A549 (cell line): ENCODE measurements around the gene RAB3IL1. TPM values are rescaled to one million over a fixed set of nuclear protein-coding genes. Genes with fewer than 3 reads are reported as not detected.

Experiments
- ATAC-seq, 2 experiments: fragments of 200-7000 bp in 1 of 2; fragments of >200 bp in 1 of 2; cut with Nextera tagmentation in 1 of 2; cut with Tn5 transposase in 1 of 2; 3 replicates each; pipeline versions ENCODE4 v1.8.0 to v1.9.1; 2018 to 2020; ENCODE audit warnings: mild to moderate bottlenecking in 1 of 2, moderate library complexity in 1 of 2
- CTCF ChIA-PET: fragments of 300-600 bp; sonication (Branson Sonifier 250); formaldehyde crosslinking; extraction: SDS; loops from one replicate; lab custom pipeline; 2021; ENCODE audit warnings: antibody characterized with exemption, inconsistent platforms; lab: Yijun Ruan, JAX
- POLR2A ChIA-PET: fragments of 350-600 bp; formaldehyde crosslinking; extraction: SDS; loops from one replicate; lab custom pipeline; 2021; ENCODE audit warnings: antibody characterized with exemption, inconsistent platforms; lab: Yijun Ruan, JAX
- DNase-seq, 2 experiments: peaks; one replicate each; pipeline versions ENCODE4 v3.0.0 to v3.0.0-alpha.2; 2011 to 2016; ENCODE audit warnings: low read depth in 1 of 2, low spot score in 1 of 2
- FAIRE-seq: peaks from 2 replicates; lab custom pipeline; 2011; peaks lifted over from hg19 to GRCh38; lab: Jason Lieb, UNC
- H3K27ac ChIP-seq, 2 experiments: fragments of >200 bp; sonication (Bioruptor Twin); formaldehyde crosslinking; 3 replicates each; pipeline ENCODE4 v1.5.1; 2016 to 2017
- H3K4me1 ChIP-seq: fragments of >200 bp; sonication (Bioruptor Twin); formaldehyde crosslinking; 3 replicates; pipeline ENCODE4 v1.6.1; 2016
- H3K4me2 ChIP-seq: fragments of >200 bp; sonication (Bioruptor Twin); formaldehyde crosslinking; 3 replicates; pipeline ENCODE4 v1.6.1; 2016
- H3K4me3 ChIP-seq: fragments of >200 bp; sonication (Bioruptor Twin); formaldehyde crosslinking; 3 replicates; pipeline ENCODE4 v1.5.1; 2016
- H3K9me3 ChIP-seq: fragments of >200 bp; sonication (Bioruptor Twin); formaldehyde crosslinking; 3 replicates; pipeline ENCODE4 v1.6.1; 2016
- CBX8 ChIP-seq: fragments of 200-600 bp; sonication (generic); IDR thresholded peaks from 2 replicates; pipeline ENCODE4 v1.6.1; 2016
- CHD2 ChIP-seq: fragments of 150-350 bp; IDR thresholded peaks from 2 replicates; pipeline ENCODE4 v1.6.1; 2014; ENCODE audit warnings: low read length; ENCODE audit not compliant: partially characterized antibody
- EP300 ChIP-seq, 2 experiments: fragments of >200 bp; sonication (Bioruptor Twin); formaldehyde crosslinking; IDR thresholded peaks; 2 replicates in 1 of 2; 3 replicates in 1 of 2; pipeline ENCODE4 v1.6.1; 2016 to 2017
- FOSL2 ChIP-seq, 2 experiments: fragments of 450-650 bp in 1 of 2; fragments of >200 bp in 1 of 2; sonication (Bioruptor Twin) in 1 of 2; formaldehyde crosslinking; IDR thresholded peaks; 2 replicates each; pipeline versions ENCODE4 v1.5.0 to v1.6.1; 2016 to 2020; ENCODE audit warnings: mild to moderate bottlenecking in 1 of 2, moderate library complexity in 1 of 2
- GATA3 ChIP-seq: IDR thresholded peaks from 2 replicates; pipeline ENCODE4 v1.6.1; 2012; ENCODE audit warnings: borderline replicate concordance
- HOXB5 ChIP-seq: fragments of 250-450 bp; sonication (Bioruptor Pico); IDR thresholded peaks from 2 replicates; pipeline ENCODE4 v1.5.0; 2020; ENCODE audit warnings: mild to moderate bottlenecking, moderate library complexity
- MAFK ChIP-seq: fragments of 450-650 bp; IDR thresholded peaks from 2 replicates; pipeline ENCODE4 v1.6.1; 2014; ENCODE audit not compliant: partially characterized antibody
- MAZ ChIP-seq: fragments of 150-350 bp; IDR thresholded peaks from 2 replicates; pipeline ENCODE4 v1.6.1; 2014; ENCODE audit warnings: antibody characterized with exemption, low read depth, low read length, borderline replicate concordance
- NR3C1 ChIP-seq: fragments of >200 bp; sonication (Bioruptor Twin); formaldehyde crosslinking; IDR thresholded peaks from 3 replicates; pipeline ENCODE4 v1.6.1; 2017
- PBX3 ChIP-seq: IDR thresholded peaks from 2 replicates; pipeline ENCODE4 v1.6.1; 2012
- POLR2A ChIP-seq: IDR thresholded peaks from 2 replicates; pipeline ENCODE4 v1.6.1; 2012; ENCODE audit warnings: mild to moderate bottlenecking, low read length
- POLR2AphosphoS2 ChIP-seq: conservative IDR thresholded peaks from 2 replicates; pipeline ENCODE4 v1.6.1; 2012; ENCODE audit warnings: low read length, improper control_type of control experiment, inconsistent platforms
- RARB ChIP-seq: fragments of 250-450 bp; sonication (Bioruptor Pico); IDR thresholded peaks from 2 replicates; pipeline ENCODE4 v1.8.0; 2021; ENCODE audit warnings: mild to moderate bottlenecking, moderate library complexity
- SREBF2 ChIP-seq: fragments of 450-650 bp; IDR thresholded peaks from 2 replicates; pipeline ENCODE4 v1.6.1; 2014; ENCODE audit warnings: mild to moderate bottlenecking, moderate library complexity
- TFCP2L1 ChIP-seq: fragments of 250-450 bp; sonication (Bioruptor Pico); IDR thresholded peaks from 2 replicates; pipeline ENCODE4 v1.5.0; 2021; ENCODE audit warnings: mild to moderate bottlenecking
- TP53 ChIP-seq: fragments of 250-450 bp; sonication (Bioruptor Pico); IDR thresholded peaks from 2 replicates; pipeline ENCODE4 v1.5.0; 2021; ENCODE audit warnings: mild to moderate bottlenecking, moderate library complexity
- WGBS: methylation state at CpG from one replicate; pipeline ENCODE4 v1.1.6; 2017; ENCODE audit errors: missing lambda C conversion rate; 5-methylcytosine and 5-hydroxymethylcytosine counted together
- polyA plus RNA-seq, 4 experiments: library from polyadenylated mRNA; depleted of rRNA in 3 of 4; stranded (reverse); fragments of >200 nt; fragmentation: RNase III in 1 of 4; extraction: RNeasy Plus Mini Kit Qiagen cat#74134 plus additional on column Dnase treatment in 1 of 4; gene quantifications; 2 replicates in 3 of 4; 3 replicates in 1 of 4; pipeline ENCODE4 v1.2.3, GENCODE V29; 2011 to 2017
- TF ChIP-seq, protein P1 (sequence below): fragments of 250-450 bp; sonication (Bioruptor Pico); IDR thresholded peaks from 2 replicates; pipeline ENCODE4 v1.5.0; 2020; ENCODE audit warnings: low read depth, mild to moderate bottlenecking, moderate library complexity
- TF ChIP-seq, protein P2 (sequence below): fragments of 450-650 bp; IDR thresholded peaks from 2 replicates; pipeline ENCODE4 v1.6.1; 2014; ENCODE audit warnings: antibody characterized with exemption

The RAB3IL1 gene
- polyA plus RNA-seq, 2 of the 4 experiments (the other 2 are of a cell fraction), result 5.8 to 6.2 TPM

GRCh38 chr11:61962213-61963015 is 45.0 kb upstream of the RAB3IL1 start:
- no peak overlapping the region; the same call in 2 of the 3 replicates for H3K4me3 ChIP-seq
- ATAC-seq (peak; percentile 36 to 47), DNase-seq (peak; percentile 43 to 73), FAIRE-seq (no peak)
- H3K9me3 ChIP-seq, result no peaks in the 10 kb centered on the region
- CTCF ChIA-PET, result interaction anchor here (1.2 to 8.0 kb wide), 9 partner anchors 13 to 148 kb away, joined by 3 to 101 read pairs (median 11); partner anchors contain the start of gene BEST1
- POLR2A ChIA-PET, result interaction anchor here (0.6 to 4.6 kb wide), 16 partner anchors 10 to 165 kb away, joined by 3 to 66 read pairs (median 4); partner anchors contain the start of genes BEST1 and FADS3
- TF ChIP-seq MAZ, result peak; percentile 6; the same call in 1 of the 2 replicates
- peak in 1 of 2 experiments; percentile 10; a peak in 1 of 5 replicates for TF ChIP-seq EP300 (IDR thresholded peaks at IDR 0.05)
- no peak for TF ChIP-seq POLR2A
- TF ChIP-seq, protein P1, sequence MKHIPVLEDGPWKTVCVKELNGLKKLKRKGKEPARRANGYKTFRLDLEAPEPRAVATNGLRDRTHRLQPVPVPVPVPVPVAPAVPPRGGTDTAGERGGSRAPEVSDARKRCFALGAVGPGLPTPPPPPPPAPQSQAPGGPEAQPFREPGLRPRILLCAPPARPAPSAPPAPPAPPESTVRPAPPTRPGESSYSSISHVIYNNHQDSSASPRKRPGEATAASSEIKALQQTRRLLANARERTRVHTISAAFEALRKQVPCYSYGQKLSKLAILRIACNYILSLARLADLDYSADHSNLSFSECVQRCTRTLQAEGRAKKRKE (CRISPR knock-in tag), result 0 out of 2 replicates have a peak, but pooled peaks have one; percentile 23
- TF ChIP-seq RARB, result peak; percentile 17; the same call in 1 of the 2 replicates
- TF ChIP-seq POLR2AphosphoS2, result 0 out of 2 replicates have a peak, but pooled peaks have one; percentile 10
- no peak for TF ChIP-seq CBX8
- peak; percentile 74; the same call in 1 of the 2 replicates for TF ChIP-seq TFCP2L1 (CRISPR knock-in tag)
- TF ChIP-seq GATA3, result no peak
- no peak for TF ChIP-seq FOSL2 (IDR thresholded peaks at IDR 0.05)
- TF ChIP-seq FOSL2 (CRISPR knock-in tag; IDR thresholded peaks at IDR 0.05), result 0 out of 2 replicates have a peak, but pooled peaks have one; percentile 5
- no peak for TF ChIP-seq SREBF2
- TF ChIP-seq HOXB5, result peak; percentile 76; the same call in 1 of the 2 replicates
- TF ChIP-seq PBX3, result 0 out of 2 replicates have a peak, but pooled peaks have one; percentile 5
- TF ChIP-seq TP53 (CRISPR knock-in tag), result peak; percentile 13; the same call in 1 of the 2 replicates
- H3K4me2 ChIP-seq, result peak overlapping the region; percentile 98
- H3K27ac ChIP-seq, result peak overlapping the region; percentile 97 to 99
- peaks cover 48% of the 10 kb centered on the region for H3K4me1 ChIP-seq
- WGBS, result 84% methylated on average over 12 of the region's 12 CpGs

DNA sequence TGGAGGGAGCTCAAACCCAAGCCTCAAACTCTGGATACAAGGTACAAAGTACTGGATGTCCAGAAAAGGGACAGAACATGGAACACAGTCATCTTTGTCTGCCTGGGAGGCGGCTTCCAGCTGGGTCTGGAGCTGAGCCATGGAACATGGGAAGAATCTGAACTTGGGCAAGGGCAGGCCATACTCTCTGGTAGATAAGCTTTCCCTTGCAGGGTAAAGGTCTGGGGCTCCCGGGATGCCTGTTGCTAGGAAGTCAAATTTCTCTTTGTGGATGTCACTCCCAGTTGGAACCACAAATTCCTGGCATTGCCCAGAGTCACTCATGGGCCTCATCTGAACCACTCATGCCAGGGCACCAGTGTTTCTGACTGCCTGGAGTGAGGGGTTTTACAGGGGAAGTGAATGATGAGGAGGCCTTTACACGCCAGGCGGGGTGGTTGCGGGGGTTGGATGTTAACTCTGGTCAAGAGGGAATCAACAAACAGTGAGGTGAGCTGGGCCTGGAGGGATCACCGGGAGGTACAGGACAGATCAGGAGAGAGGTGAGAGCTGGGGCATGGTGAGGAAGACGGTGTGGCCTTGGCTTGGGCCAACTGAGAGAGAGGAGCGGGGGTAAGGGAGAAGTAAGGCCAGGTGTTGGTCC is 44.3 kb upstream of the RAB3IL1 start:
- Histone ChIP-seq H3K4me3 (no peak overlapping the region), H3K4me2 (peak overlapping the region; percentile 49), H3K9me3 (no peaks in the 10 kb centered on the region), H3K27ac (peak overlapping the region; percentile 97 to 99), H3K4me1 (peaks cover 48% of the 10 kb centered on the region)
- TF ChIP-seq TP53 (CRISPR knock-in tag), result no peak
- TF ChIP-seq NR3C1, result no peak
- TF ChIP-seq FOSL2 (IDR thresholded peaks at IDR 0.05), result no peak
- 0 out of 2 replicates have a peak, but pooled peaks have one; percentile 11 for TF ChIP-seq FOSL2 (CRISPR knock-in tag; IDR thresholded peaks at IDR 0.05)
- no peak for TF ChIP-seq MAFK
- no peak for TF ChIP-seq CHD2
- TF ChIP-seq POLR2AphosphoS2, result peak; percentile 17; the same call in 1 of the 2 replicates
- TF ChIP-seq, protein P2, sequence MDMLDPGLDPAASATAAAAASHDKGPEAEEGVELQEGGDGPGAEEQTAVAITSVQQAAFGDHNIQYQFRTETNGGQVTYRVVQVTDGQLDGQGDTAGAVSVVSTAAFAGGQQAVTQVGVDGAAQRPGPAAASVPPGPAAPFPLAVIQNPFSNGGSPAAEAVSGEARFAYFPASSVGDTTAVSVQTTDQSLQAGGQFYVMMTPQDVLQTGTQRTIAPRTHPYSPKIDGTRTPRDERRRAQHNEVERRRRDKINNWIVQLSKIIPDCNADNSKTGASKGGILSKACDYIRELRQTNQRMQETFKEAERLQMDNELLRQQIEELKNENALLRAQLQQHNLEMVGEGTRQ, result no peak
- TF ChIP-seq, protein P1 (CRISPR knock-in tag), result peak; percentile 7; the same call in 1 of the 2 replicates
- peak; percentile 41 to 72 for DNase-seq
- 81% methylated on average over 8 of the region's 8 CpGs for WGBS
- POLR2A ChIA-PET, result interaction anchor here (0.8 to 4.6 kb wide), 13 partner anchors 10 to 165 kb away, joined by 3 to 66 read pairs (median 5); partner anchors contain the start of genes BEST1 and FADS3
- CTCF ChIA-PET, result interaction anchor here (0.8 to 8.0 kb wide), 9 partner anchors 11 to 147 kb away, joined by 3 to 101 read pairs (median 7); partner anchors contain the start of gene BEST1
- no peak for FAIRE-seq
- peak; percentile 21 to 54 for ATAC-seq
